Measurements from ENCODE around the gene GLRX. TPM values are rescaled to one million over a fixed set of nuclear protein-coding genes. Genes with fewer than 3 reads are reported as not detected.
"Not testable (repeated sequence)": the region's sequence is repeated elsewhere in the genome, so short reads cannot be mapped to it uniquely, and the experiment has no call there.

GLRX gene, protein sequence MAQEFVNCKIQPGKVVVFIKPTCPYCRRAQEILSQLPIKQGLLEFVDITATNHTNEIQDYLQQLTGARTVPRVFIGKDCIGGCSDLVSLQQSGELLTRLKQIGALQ
- polyA plus RNA-seq = 111 TPM
- long read RNA-seq, donor 1, transcript GLRX-201 (3 exons, 1,211 nt) = major isoform, 30 of 32 reads
- long read RNA-seq, donor 1, partial matches to known transcripts = 0 of 32 reads
- long read RNA-seq, donor 1, other reads (novel, unspliced or antisense) = 0 of 32 reads
- long read RNA-seq, donor 2, transcript GLRX-204 (2 exons, 3,407 nt) = minor isoform, 8 of 139 reads
- long read RNA-seq, donor 2, transcript GLRX-201 (3 exons, 1,211 nt) = major isoform, 83 of 139 reads
- long read RNA-seq, donor 2, partial matches to known transcripts = 45 of 139 reads
- long read RNA-seq, donor 2, other reads (novel, unspliced or antisense) = 0 of 139 reads
- long read RNA-seq, donor 3, transcript GLRX-201 (3 exons, 1,211 nt) = major isoform, 98 of 105 reads
- long read RNA-seq, donor 3, partial matches to known transcripts = 0 of 105 reads
- long read RNA-seq, donor 3, other reads (novel, unspliced or antisense) = 0 of 105 reads
- long read RNA-seq, donor 4, transcript GLRX-201 (3 exons, 1,211 nt) = major isoform, 10 of 11 reads
- long read RNA-seq, donor 4, partial matches to known transcripts = 0 of 11 reads
- long read RNA-seq, donor 4, other reads (novel, unspliced or antisense) = 0 of 11 reads
- long read RNA-seq, donor 5, transcript GLRX-201 (3 exons, 1,211 nt) = major isoform, 11 of 12 reads
- long read RNA-seq, donor 5, partial matches to known transcripts = 0 of 12 reads
- long read RNA-seq, donor 5, other reads (novel, unspliced or antisense) = 0 of 12 reads
- long read RNA-seq, donor 6, transcript GLRX-204 (2 exons, 3,407 nt) = minor isoform, 5 of 107 reads
- long read RNA-seq, donor 6, transcript GLRX-201 (3 exons, 1,211 nt) = major isoform, 70 of 107 reads
- long read RNA-seq, donor 6, partial matches to known transcripts = 32 of 107 reads
- long read RNA-seq, donor 6, other reads (novel, unspliced or antisense) = 0 of 107 reads
- long read RNA-seq, donor 7, transcript GLRX-201 (3 exons, 1,211 nt) = major isoform, 27 of 43 reads
- long read RNA-seq, donor 7, partial matches to known transcripts = 13 of 43 reads
- long read RNA-seq, donor 7, other reads (novel, unspliced or antisense) = 0 of 43 reads
- long read RNA-seq, donor 8, transcript GLRX-201 (3 exons, 1,211 nt) = major isoform, 91 of 103 reads
- long read RNA-seq, donor 8, partial matches to known transcripts = 7 of 103 reads
- long read RNA-seq, donor 8, other reads (novel, unspliced or antisense) = 0 of 103 reads
- long read RNA-seq, donor 9, transcript GLRX-201 (3 exons, 1,211 nt) = major isoform, 82 of 100 reads
- long read RNA-seq, donor 9, partial matches to known transcripts = 14 of 100 reads
- long read RNA-seq, donor 9, other reads (novel, unspliced or antisense) = 0 of 100 reads
- long read RNA-seq, donor 10, transcript GLRX-201 (3 exons, 1,211 nt) = major isoform, 115 of 149 reads
- long read RNA-seq, donor 10, partial matches to known transcripts = 22 of 149 reads
- long read RNA-seq, donor 10, other reads (novel, unspliced or antisense) = 8 of 149 reads
- long read RNA-seq, donor 11, transcript GLRX-204 (2 exons, 3,407 nt) = minor isoform, 6 of 62 reads
- long read RNA-seq, donor 11, transcript GLRX-201 (3 exons, 1,211 nt) = major isoform, 41 of 62 reads
- long read RNA-seq, donor 11, partial matches to known transcripts = 13 of 62 reads
- long read RNA-seq, donor 11, other reads (novel, unspliced or antisense) = 0 of 62 reads

DNA sequence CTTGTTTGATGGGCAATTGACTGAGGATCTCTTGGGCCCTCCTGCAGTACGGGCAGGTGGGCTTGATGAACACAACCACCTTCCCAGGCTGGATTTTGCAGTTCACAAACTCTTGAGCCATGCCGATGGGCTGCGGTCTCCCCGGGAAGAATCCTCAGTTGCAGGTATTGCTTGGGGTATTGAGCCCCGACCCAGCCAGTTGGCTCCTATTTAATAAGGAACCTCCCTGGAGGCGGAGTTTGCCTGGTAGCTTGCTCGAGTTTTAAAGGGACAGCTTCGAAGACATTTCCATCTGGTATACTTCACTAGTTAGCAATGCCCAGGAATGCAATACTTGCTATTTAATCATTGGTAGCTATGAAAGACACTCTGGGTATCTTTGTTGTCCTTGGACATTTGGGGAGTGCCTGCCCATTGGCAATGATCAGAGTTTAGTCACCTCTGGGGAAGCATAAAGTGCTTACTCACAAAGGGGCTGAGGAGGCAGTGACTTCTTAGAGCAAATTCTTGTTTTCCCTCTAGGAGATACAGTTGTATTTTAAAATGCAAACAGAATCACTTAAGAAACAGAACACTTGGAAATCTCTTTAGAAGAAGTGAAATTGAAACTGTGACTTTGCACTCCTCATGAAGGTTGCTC, at the start of gene GLRX:
Gene GLRX (minus strand): TSS at position 185 of the 640 bp plus-strand sequence. CDS start 64 bp downstream, at position 121.
- Histone ChIP-seq H3K9me3 (ENCODE audit: control insufficient read depth, low read depth, low read length) (no peaks in the 10 kb centered on the region), H3K4me3 (ENCODE audit: low read length) (peak within 1 kb of the TSS; percentile 66), H3K27ac (ENCODE audit: low read length) (peak within 1 kb of the TSS; percentile 86), H3K36me3 (ENCODE audit: control insufficient read depth, insufficient read depth, low read length) (no peaks in the 10 kb centered on the region), H3K27me3 (ENCODE audit: control insufficient read depth, insufficient read depth, low read length) (no peaks in the 10 kb centered on the region), H3K4me1 (ENCODE audit: control insufficient read depth, insufficient read depth, low read length) (peaks cover 52% of the 10 kb centered on the region)
- DNase-seq = peak; percentile 68 to 88
- WGBS (ENCODE audit: insufficient coverage, low lambda C conversion rate) = no CpG with 5 or more reads among the region's 8 CpGs

DNA sequence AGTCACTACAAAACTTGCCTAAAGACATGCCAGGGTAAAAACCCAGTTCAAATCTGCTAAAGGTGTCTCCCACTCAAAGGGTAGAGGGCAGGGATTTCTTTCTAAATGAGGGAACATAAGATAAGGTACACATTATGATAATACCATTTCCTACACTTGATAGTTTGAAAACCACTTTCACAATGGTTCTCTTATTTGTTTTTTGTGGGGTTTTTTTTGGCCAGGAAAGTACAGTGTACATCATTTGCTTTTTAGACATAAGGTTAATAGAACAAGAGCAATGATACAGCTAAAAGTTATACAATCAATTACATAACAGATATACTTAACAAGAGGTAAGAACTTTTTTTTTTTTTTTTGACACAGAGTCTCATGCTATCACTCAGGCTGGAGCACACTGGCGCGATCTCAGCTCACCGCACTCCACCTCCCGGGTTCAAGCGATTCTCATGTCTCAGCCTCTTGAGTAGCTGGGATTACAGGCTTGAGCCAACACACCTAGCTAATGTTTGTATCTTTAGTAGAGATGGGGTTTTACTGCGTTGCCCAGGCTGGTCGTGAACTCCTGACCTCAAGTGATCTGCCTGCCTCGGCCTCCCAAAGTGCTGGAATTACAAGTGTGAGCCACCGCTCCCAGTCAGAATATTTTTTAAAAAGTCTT, 48.8 kb upstream of the GLRX start:
- H3K9me3 ChIP-seq (ENCODE audit: control insufficient read depth, low read depth, low read length) = no peaks in the 10 kb centered on the region
- no CpG with 5 or more reads among the region's 9 CpGs for WGBS (ENCODE audit: insufficient coverage, low lambda C conversion rate)
- peaks cover 14% of the 10 kb centered on the region for H3K4me1 ChIP-seq (ENCODE audit: control insufficient read depth, insufficient read depth, low read length)
- no peak overlapping the region for H3K27ac ChIP-seq (ENCODE audit: low read length)
- no peak for DNase-seq
- H3K27me3 ChIP-seq (ENCODE audit: control insufficient read depth, insufficient read depth, low read length) = no peaks in the 10 kb centered on the region
- H3K4me3 ChIP-seq (ENCODE audit: low read length) = no peak overlapping the region
- H3K36me3 ChIP-seq (ENCODE audit: control insufficient read depth, insufficient read depth, low read length) = no peaks in the 10 kb centered on the region

DNA sequence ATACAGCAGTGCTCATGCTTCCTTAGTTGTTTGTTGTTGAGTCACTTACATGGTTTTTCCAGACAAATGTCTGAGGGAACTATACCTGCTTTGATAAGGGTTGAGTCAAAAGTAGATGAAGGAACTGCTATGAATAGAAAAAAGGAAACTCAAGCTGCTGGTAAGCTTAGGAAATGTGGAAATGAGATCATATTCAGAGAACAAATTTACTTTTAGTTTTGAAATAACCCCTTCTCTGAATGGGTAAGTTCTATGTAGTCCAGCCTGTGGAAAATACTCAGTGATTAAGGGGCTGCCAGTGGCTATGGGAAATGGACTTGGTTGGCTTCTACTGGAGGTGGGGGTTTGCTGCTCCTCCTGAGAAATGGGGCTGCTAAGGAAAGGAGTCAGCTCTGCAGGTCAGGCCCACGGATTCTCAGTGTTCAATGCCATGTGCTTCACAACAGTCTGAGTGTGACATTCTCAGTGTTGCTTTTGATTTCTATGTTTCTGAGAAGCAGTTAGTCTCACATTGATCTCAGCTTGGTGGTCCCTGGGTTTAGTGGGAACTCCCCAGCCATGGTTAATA, 47.7 kb upstream of the GLRX start:
- WGBS (ENCODE audit: insufficient coverage, low lambda C conversion rate) = no CpG with 5 or more reads among the region's 1 CpG
- Histone ChIP-seq H3K4me1 (ENCODE audit: control insufficient read depth, insufficient read depth, low read length) (peaks cover 18% of the 10 kb centered on the region), H3K27me3 (ENCODE audit: control insufficient read depth, insufficient read depth, low read length) (no peaks in the 10 kb centered on the region), H3K36me3 (ENCODE audit: control insufficient read depth, insufficient read depth, low read length) (no peaks in the 10 kb centered on the region), H3K27ac (ENCODE audit: low read length) (no peak overlapping the region), H3K4me3 (ENCODE audit: low read length) (no peak overlapping the region), H3K9me3 (ENCODE audit: control insufficient read depth, low read depth, low read length) (no peaks in the 10 kb centered on the region)
- no peak for DNase-seq

DNA sequence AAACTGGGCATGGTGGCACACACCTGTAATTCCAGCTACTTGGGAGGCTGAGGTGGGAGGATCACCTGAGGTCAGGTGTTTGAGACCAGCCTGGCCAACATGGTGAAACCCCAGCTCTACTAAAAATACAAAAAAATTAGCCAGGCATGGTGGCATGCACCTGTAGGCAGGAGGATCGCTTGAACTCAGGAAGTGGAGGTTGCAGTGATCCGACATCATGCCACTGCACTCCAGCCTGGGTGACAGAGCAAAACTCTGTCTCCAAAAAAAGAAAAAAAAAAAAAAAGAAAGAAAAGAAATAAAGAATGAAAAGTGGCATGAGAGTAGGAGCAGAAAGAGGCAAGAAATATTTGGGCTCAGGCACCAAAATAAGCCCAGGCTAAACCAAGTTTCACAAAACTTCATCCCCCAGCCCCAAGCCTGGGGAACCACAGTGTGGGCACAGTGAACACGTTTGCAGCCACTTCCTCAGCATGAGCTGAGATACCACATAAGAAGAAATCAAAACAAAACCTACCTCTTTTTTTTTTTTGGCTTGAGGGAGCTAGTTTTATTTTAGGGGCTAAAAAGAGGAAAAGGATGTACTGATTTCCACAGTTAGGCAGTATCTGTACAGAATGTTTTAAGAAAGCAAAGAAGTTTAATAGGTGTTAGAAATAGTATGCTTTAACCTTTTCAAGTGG, 46.8 kb upstream of the GLRX start:
- H3K4me3 ChIP-seq (ENCODE audit: low read length); H3K27me3 ChIP-seq (ENCODE audit: control insufficient read depth, insufficient read depth, low read length); H3K9me3 ChIP-seq (ENCODE audit: control insufficient read depth, low read depth, low read length); H3K36me3 ChIP-seq (ENCODE audit: control insufficient read depth, insufficient read depth, low read length); H3K27ac ChIP-seq (ENCODE audit: low read length); DNase-seq: not testable (repeated sequence)
- WGBS (ENCODE audit: insufficient coverage, low lambda C conversion rate) = 82% methylated on average over 2 of the region's 3 CpGs
- peaks cover 25% of the 10 kb centered on the region for H3K4me1 ChIP-seq (ENCODE audit: control insufficient read depth, insufficient read depth, low read length)

DNA sequence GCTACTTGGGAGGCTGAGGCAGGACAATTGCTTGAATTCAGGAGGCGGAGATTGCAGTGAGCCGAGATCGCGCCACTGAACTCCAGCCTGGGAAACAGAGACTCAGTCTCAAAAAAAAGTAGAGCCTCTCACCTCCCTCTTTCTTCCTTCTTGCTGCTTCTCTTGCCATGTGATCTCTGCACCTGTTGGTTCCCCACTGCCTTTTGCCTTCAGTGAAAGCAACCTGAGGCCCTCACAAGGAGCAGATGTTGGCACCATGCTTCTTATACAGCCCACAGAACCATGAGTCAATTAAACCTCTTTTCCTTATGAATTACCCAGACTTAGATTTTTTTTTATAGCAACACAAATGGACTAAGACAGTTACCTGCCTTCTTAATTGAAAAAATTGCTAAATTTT, 45.6 kb upstream of the GLRX start:
- H3K4me1 ChIP-seq (ENCODE audit: control insufficient read depth, insufficient read depth, low read length) = peaks cover 29% of the 10 kb centered on the region
- H3K9me3 ChIP-seq (ENCODE audit: control insufficient read depth, low read depth, low read length) = no peaks in the 10 kb centered on the region
- DNase-seq = no peak
- no peaks in the 10 kb centered on the region for H3K36me3 ChIP-seq (ENCODE audit: control insufficient read depth, insufficient read depth, low read length)
- no peak overlapping the region for H3K27ac ChIP-seq (ENCODE audit: low read length)
- no peaks in the 10 kb centered on the region for H3K27me3 ChIP-seq (ENCODE audit: control insufficient read depth, insufficient read depth, low read length)
- no CpG with 5 or more reads among the region's 4 CpGs for WGBS (ENCODE audit: insufficient coverage, low lambda C conversion rate)
- H3K4me3 ChIP-seq (ENCODE audit: low read length) = no peak overlapping the region

DNA sequence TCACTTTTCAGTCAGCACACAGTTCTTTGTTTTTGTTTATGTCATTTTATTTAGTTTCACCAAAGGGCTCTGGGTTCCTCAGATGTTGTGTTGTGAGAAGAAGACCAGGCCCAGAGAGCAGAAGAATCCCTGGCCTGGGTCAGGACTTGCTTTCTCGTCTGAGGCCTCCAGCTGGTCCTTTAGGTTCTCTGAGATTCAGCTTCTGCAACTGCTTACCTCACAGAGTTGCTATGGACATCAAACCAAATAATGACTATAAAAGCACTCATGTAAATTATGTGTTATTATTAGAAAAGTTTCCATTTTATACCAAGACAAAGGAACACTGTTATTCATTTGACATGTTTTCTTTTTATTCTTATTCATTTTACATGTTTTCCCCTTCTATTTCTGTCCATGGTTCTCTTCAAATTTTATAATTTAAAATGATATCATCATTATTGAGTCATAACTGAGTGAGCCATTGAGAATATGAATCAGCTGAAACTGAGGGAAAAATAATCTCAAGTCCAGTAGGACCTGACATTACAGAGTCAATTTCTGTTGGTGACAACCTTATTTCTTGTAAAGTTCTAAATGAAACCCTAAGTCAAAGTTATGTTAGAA, 44.0 kb upstream of the GLRX start:
- Histone ChIP-seq H3K4me3 (ENCODE audit: low read length) (no peak overlapping the region), H3K27ac (ENCODE audit: low read length) (no peak overlapping the region), H3K27me3 (ENCODE audit: control insufficient read depth, insufficient read depth, low read length) (no peaks in the 10 kb centered on the region), H3K4me1 (ENCODE audit: control insufficient read depth, insufficient read depth, low read length) (peaks cover 42% of the 10 kb centered on the region), H3K36me3 (ENCODE audit: control insufficient read depth, insufficient read depth, low read length) (no peaks in the 10 kb centered on the region), H3K9me3 (ENCODE audit: control insufficient read depth, low read depth, low read length) (no peaks in the 10 kb centered on the region)
- DNase-seq = no peak
- no CpG with 5 or more reads among the region's 1 CpG for WGBS (ENCODE audit: insufficient coverage, low lambda C conversion rate)

DNA sequence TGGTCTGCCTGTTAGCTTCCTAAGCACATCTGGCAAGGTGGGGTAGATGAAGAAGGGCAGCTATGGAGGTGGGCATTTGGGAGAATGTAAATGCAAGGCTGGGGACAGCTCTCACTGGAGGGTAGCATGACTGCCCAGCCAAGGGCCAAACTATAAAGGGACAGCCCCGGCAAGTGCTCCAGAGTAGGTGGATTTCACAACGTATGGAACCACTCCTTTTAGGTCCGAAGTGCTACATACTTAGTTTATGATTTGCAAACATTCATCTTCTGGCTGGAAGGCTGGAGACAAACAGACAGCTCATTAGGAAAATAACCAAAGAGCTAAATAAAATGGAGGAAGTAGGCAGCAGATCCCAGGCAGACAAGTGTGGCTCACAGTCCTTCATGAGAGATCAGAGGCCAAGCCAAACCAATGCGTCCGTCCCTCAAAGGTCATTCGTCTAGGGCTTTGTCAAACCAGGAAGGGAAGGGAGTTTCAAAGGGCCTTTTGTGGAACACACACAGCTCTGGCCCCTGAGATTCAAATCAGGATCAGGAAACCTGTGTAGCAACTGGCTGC, 42.5 kb upstream of the GLRX start:
- no CpG with 5 or more reads among the region's 6 CpGs for WGBS (ENCODE audit: insufficient coverage, low lambda C conversion rate)
- Histone ChIP-seq H3K4me3 (ENCODE audit: low read length) (no peak overlapping the region), H3K36me3 (ENCODE audit: control insufficient read depth, insufficient read depth, low read length) (no peaks in the 10 kb centered on the region), H3K4me1 (ENCODE audit: control insufficient read depth, insufficient read depth, low read length) (peaks cover 40% of the 10 kb centered on the region), H3K27me3 (ENCODE audit: control insufficient read depth, insufficient read depth, low read length) (no peaks in the 10 kb centered on the region), H3K27ac (ENCODE audit: low read length) (peak overlapping the region; percentile 90), H3K9me3 (ENCODE audit: control insufficient read depth, low read depth, low read length) (no peaks in the 10 kb centered on the region)
- peak; percentile 83 to 93 for DNase-seq

DNA sequence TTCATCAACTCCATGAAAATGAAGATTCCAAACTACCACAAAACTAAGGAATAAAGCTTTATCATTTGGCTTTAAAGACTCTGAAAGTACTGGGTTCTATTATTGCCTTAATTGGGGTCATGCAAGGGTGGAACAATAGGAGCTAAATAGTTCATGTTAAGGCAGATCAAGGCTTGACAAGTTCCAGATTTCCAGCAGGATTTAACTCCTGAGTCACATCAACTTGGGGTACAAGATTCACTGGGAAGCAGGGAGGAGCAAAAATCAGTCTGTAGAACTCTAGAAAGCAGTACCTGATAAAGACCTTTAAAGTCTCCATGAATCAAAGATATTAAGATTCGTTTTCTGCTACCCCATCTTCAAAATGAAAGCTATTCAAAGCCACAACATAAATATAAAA, 41.9 kb upstream of the GLRX start:
- H3K27ac ChIP-seq (ENCODE audit: low read length) = peak overlapping the region; percentile 90
- no peak overlapping the region for H3K4me3 ChIP-seq (ENCODE audit: low read length)
- WGBS (ENCODE audit: insufficient coverage, low lambda C conversion rate) = 43% methylated on average over 1 of the region's 1 CpG
- no peaks in the 10 kb centered on the region for H3K27me3 ChIP-seq (ENCODE audit: control insufficient read depth, insufficient read depth, low read length)
- no peak for DNase-seq
- H3K4me1 ChIP-seq (ENCODE audit: control insufficient read depth, insufficient read depth, low read length) = peaks cover 40% of the 10 kb centered on the region
- H3K36me3 ChIP-seq (ENCODE audit: control insufficient read depth, insufficient read depth, low read length) = no peaks in the 10 kb centered on the region
- no peaks in the 10 kb centered on the region for H3K9me3 ChIP-seq (ENCODE audit: control insufficient read depth, low read depth, low read length)
